Measurements from ENCODE around the gene MYO10.

DNA sequence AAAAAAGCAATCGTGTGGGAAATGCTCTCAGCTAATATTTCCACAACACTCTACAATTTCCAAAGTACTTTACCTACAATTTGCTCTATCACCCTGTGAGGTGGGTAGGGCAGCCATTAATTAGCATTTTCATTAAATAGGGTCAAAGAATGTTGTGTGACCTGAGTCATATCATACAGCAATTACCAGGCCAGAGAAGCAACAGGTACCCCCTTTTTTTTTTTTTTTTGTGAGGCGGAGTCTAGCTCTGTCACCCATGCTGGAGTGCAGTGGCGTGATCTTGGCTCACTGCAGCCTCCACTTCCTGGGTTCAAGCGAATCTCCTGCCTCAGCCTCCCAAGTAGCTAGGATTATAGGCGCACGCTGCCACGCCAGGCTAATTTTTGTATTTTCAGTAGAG is 210.5 kb downstream of the MYO10 start:
- no peak for TF ChIP-seq CTCF (IDR thresholded peaks at IDR 0.05; ENCODE audit: low read depth, low read length)
- no peak for TF ChIP-seq EZH2phosphoT487 (IDR thresholded peaks at IDR 0.05; ENCODE audit: low read depth)

Data from OCI-LY3 (cell line).